Mesenteric fat pad (tissue), 1 donor: ENCODE measurements around the gene NFIC. TPM values are rescaled to one million over a fixed set of nuclear protein-coding genes. Genes with fewer than 3 reads are reported as not detected.
"Not testable (repeated sequence)": the region's sequence is repeated elsewhere in the genome, so short reads cannot be mapped to it uniquely, and the experiment has no call there.

Experiments
- DNase-seq: peaks from one replicate; pipeline ENCODE4 v3.0.0-alpha.2; 2020; ENCODE audit warnings: low spot score
- total RNA-seq: library from RNA; stranded (reverse); fragmentation: NEBNext Ultra II Directional; extraction: Animal tissue kit (Norgen Biotek cat#: 25700); gene quantifications from one replicate; pipeline ENCODE4 v1.2.1, GENCODE V29; 2021
- donor health status: DM: yes; HTN: yes; CAD: no.

Gene NFIC
- total RNA-seq, 1 donor from 2014 or later = 207 TPM

DNA sequence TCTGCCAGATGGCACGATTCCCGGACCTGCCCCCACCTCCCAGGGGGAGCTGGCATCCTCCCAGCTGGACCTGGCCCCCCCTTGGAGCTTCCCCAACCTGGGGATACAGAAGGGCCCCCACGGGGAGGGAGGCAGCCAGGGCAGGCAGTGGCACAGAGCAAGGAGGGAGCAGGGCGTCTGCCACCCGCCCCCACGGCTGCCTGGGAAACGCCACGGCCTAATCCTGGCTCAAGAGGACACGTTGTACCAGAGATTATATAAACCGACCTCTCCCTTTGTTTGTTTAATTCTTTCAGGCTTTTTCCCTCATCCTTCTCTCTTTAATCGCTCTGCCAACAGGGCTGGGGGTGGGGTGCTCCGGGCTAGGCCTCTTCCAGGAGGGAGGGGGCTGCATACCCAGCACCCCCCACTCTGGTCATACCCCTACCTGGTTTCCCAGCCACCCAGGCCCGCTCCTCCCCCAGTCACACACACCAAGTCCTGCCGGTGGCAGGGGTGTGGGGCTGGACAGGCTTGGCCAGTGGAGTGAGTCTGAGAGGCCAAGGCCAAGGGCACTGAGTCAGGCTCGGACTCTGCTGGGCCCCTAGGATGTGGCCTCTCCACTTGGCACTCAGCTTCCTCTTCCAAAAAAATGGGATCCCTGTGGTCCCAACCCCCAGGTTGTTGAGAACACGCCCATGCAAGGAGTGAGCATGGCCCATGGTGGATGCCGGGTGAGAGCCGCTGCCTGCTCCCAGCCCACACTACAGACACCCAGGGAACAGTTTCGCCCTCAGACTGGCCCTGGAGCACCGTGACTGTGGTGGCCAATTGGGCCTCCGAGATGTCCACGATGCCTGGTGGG, 29.5 kb upstream of the NFIC start:
- peak; percentile 93 for DNase-seq

DNA sequence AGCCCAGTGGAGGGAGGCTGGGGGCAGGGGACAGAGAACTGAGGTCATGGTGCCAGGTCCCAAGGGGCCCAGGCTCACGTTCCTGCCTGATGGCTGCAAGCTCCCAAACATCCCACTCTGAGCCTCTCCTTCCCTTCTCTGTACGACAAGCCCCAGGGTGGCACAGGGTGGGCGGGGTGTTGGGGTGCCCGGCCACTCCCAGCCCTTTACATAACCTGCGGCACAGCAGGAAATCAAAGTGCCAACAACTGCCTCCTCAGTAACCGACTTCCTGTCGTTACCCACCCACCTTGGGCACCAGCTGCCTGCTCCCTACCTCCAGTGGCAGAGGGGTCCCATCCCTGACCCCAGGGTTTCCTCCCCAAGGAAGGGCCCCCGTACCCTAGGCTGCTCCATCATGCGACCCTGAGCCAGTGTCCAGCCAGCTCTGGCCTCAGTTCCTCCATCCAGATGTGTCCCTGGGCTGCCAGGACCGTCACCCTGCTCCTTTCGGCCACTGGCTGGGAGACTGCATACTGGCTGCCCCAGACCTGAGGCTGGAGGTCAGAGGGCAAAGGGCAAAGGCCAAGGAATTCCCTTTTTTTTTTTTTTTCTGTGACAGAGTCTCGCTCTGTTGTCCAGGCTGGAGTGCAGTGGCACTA, 27.7 kb upstream of the NFIC start:
- DNase-seq = no peak

DNA sequence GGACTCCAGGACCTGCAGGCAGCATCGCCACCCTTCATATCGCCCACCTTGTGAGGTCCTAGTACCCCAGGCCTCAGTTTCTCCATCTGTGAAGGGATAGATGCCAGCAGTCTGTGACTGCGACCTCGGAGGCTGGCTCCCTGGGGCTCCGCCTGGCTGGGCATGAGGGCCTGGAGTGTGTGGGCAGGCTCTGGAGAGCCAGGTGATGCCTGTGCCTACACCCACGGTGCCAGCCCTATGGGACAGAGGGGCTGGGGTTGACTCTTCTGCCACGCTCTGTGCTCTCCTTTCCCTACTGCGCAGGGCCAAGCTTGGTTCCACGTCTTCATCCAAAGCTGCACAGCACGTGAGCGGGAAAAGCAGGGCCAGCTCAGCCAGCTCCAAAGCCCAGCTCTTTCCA, 26.0 kb upstream of the NFIC start:
- DNase-seq = no peak

DNA sequence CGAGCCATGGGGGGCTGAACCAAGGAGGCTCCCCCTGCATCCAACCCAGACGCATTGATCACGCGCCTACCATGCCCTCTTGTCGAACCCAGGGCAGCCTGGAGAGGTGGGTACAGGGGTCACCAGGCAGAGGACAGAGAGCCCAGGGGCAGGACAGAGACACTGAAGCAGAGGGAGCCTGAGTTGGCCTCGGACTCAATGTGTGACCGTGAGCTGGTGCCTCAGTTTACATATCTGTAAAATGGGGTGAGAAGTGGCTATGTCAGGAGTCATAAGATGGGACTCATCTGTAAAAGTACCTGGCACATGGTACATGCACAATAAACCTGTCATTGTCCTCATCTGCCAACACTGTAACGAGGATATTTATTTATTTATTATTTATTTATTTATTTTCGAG, 24.1 kb upstream of the NFIC start:
- no peak for DNase-seq

DNA sequence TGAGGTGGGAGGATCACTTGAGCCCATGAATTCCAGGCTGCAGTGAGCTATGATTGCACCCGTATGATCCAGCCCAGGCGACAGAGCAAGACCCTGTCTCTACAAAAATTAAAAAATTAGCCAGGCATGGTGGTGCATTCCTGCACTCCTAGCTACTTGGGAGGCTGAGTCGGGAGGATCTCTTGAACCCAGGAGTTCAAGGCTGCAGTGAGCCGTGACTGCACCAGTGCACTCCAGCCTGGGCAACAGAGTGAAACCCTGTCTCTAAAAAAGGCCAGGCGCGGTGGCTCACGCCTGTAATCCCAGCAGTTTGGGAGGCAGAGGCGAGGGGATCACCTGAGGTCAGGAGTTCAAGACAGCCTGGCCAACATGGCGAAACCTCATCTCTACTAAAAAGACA, 23.4 kb upstream of the NFIC start:
- DNase-seq = not testable (repeated sequence)

DNA sequence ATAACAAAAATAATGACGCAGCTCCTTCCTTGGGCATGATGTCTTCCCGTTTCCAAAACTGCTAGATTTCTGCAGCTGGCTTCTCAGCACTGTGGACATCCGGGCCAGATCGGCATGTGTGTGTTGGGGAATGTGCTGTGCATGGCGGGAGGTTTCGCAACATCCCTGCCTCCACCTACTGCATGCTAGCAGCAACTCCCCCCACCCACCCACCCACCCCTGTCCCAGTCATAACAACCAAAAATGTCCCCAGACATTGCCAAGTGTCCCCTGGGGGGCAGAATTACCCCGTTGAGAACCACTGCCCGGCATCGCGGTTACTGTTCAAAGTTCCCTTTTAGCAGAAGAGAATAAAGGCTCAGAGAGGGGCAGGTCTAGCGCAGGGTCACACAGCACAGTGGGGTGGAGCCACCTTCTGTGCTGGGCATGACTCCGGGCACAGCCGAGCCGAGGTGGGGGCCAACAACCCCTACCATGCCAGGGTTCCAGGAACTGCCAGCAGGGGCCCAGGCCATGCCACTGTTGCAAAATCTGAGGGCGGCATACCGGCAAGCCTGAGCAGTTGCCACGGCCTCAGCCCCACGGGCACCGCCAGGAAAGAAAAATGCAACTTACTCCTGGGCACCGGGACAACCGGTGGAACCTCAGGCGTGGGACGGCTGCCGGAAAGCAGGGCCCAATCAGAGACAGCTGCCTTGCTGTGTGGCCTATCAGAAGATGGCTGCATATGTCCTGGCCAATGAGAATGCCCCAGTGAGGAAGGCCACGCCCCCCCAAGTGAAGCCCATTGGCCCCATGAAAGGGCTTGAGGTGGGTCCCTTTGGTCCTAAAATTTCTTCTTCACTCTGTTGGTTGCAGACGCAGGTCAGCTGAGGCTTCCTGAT, 22.5 kb upstream of the NFIC start:
- no peak for DNase-seq

DNA sequence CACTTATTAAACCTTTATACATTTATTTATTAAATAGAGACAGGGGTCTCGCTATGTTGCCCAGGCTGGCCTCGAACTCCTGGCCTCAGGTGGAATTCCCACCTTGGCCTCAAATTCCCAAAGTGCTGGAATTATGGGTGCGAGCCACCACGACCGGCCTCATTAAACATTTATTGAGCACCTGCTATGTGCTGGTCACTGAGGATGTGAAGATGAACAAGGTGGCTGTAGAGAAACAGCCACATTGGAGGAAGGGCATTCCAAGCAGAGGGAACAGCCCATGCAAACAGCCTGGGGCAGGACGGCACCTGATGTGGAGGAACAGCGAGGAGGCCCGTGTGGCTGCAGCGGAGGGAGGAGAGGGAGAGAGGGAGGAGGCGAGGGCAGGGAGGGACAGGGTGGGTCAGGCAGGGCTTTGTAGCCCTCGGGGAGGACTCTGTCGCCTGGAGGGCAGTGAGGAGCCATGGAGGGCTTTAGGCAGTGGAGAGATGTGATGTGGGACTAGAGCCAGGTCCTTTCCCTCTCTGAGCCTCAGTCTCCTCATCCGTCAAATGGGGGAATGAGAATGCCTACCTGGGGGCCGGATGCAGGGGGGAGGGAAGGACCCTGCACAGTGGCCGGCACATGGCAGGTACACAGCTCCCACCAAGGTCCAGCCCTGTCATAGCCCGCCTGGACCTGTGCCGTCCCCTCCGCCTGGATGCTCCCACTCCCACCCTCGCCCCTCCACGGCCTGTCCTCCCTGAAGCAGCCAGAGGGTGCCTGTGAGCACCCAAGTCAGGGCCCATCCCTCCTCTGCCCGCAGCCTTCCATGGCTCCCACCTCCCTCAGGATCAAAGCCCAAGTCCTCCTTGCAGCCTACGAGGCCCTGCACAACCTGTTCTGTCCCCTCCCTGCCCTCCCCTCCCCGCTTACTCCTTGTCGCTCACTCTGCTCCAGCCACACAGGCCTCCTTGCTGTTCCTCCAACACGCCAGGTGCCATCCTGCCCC, 21.5 kb upstream of the NFIC start:
- DNase-seq = no peak

DNA sequence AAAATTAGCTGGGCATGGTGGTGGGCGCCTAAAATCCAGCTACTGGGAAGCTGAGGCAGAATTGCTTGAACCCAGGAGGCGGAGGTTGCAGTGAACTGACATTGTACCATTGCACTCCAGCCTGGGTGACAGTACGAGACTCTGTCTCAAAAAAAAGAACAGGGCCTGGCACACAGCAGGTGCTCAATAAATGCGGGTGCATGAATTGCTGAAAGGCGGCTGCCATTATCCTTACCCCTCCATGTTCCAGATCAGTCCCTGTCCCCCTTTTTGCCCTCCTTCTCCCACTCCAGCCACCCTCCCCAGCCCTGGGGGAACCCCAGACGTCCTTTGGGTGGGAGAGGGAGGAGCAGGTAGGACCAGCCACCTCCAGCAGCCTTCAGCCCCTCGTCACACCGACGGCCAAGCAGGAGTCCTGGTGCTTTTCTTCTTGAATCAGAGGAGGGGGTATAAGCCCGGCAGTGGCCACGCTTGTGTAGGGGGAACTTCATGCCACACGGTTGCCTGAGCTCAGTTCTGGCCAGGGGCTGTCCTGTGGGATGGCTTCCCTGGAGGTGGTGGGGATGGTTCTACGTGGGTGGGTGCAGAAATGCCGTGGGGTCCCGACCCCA, 20.4 kb upstream of the NFIC start:
- no peak for DNase-seq

DNA sequence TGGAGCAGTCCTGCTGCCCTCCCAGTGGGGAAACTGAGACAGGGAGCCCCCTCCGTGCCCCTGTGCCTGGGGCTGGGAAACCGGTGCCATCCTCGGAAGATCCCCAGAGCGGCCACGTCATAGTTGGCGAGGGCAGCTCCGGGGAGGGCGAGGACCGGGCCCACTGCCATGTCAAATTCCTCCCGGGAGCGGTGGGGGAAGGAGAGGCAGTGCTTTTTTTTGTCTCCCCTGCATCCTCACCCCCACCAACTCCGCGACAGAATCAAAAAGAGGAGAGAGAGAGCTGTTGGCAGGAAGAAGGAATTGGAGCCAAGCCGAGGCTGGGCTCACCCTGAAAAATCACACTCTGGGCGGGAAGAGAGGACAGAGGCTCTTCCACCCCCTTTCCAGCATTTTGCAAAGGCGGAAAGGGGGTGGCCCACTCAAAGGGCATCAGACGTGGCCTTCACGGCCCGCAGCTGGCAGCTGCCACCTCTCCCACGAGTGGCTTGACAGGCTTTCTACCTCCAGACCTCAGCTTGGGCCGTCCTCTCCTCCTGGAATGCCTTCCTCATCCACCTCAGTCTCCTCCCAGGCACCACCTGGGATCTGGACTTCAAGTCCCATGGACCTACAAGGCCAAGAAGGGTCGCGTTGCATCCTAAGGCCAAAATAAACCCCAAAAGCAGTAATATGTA, 19.6 kb upstream of the NFIC start:
- no peak for DNase-seq

DNA sequence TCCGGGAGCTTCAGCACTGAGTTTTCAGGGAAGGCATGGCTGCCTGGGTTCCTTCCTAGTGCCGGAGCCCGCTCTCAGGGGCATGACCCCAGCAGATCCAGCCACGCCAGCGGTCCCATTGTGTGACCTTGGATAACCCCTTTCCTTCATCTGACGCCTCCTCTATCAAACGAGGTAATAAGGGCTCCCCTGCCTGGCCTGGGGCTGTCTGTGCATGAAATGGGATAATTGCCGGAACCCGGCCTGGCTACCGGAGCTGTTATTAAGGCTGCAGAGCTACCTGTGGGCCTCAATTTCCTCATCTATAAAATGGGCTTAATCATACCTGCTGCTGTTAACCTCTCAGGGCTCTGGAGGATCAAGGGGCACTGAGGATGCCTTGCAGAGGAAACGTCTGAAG, 18.3 kb upstream of the NFIC start:
- no peak for DNase-seq

DNA sequence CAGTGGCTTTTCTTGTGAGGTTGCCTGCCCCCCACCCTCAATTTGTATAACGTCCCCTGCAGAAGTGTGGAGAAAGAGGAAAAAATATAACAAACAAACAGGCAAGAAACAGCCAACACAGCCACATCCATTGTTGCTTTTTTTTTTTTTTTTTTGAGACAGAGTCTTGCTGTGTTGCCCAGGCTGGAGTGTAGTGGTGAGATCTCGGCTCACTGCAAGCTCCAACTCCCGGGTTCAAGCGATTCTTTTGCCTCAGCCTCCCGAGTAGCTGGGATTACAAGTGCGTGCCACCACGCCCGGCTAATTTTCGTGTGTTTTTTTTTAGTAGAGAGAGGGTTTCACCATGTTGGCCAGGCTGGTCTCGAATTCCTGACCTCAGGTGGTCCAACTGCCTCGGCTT, 17.9 kb upstream of the NFIC start:
- not testable (repeated sequence) for DNase-seq

DNA sequence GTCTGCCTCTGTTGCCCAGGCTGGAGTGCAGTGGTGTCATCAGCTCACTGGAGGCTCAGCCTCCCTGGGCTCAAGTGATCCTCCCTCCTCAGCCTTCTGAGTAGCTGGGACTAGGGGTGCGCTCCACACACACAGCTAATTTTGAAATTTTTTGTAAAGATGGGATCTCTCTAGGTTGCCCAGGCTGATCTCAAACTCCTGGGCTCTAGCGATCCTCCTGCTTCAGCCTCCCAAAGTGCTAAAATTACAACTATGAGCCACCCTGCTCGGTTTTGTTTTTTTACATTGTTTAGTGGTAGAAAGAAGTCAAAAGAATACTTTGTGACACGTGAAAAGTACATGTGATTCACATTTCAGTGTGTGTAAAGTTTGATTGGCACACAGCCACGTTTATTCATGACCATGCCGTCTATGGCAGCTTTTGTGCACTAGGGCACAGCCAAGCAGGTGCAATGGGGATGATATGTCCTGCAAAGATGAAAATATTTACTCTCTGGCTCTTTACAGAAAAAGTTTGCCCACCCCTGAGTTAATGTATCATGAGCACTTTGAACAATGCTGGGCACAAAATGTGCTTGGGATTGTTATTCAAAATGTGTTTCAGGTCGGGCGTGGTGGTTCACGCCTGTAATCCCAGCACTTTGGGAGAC, 16.2 kb upstream of the NFIC start:
- DNase-seq = no peak

DNA sequence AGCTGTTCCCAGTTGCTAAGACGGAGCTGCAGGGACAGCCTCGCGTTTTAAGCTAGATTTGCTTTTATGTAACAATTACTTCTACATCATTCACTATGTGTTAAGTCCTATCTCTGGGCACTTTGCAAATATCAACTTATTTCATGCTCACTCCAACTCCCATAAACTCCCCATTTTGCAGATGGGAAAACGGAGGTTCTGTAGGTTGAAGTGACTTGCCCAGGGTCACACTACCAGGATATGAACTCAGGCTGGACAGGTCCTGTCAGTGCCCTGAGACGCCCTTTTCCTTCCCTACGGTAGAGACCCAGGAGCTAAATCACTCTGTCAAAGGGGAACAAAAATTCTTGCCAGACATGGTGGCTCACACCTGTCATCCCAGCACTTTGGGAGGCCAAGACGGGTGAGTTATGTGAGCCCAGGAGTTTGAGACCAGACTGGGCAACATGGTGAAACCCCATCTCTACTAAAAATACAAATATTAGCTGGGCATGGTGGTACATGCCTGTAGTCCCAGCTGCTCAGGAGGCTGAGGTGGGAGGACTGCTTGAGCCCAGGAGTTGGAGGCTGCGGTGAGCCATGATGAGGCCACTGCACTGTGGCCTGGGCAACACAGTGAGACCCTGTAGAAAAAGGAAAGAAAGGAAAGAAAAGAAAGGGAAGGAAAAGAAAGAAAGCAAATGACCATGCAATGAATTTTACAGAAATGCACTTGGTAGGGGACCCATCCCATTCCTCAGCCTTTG, 14.5 kb upstream of the NFIC start:
- DNase-seq = no peak

DNA sequence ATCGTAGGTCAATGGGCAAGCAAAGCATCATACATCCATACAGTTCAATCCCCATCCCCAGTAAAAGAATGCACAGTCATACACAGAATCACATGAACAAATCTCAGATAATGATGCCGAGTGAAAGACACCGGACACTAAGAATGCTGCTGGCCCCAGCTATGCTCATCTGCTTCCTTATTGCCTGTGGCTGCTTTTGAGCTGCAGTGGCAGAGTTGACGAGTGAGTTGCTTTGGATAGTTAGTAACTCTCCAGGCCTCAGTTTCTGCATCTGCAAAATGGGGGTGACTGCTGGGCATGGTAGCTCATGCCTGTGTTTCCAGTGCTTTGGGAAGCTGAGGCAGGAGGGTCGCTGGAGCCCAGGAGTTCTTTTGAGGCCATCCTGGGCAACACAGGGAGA, 12.9 kb upstream of the NFIC start:
- no peak for DNase-seq

DNA sequence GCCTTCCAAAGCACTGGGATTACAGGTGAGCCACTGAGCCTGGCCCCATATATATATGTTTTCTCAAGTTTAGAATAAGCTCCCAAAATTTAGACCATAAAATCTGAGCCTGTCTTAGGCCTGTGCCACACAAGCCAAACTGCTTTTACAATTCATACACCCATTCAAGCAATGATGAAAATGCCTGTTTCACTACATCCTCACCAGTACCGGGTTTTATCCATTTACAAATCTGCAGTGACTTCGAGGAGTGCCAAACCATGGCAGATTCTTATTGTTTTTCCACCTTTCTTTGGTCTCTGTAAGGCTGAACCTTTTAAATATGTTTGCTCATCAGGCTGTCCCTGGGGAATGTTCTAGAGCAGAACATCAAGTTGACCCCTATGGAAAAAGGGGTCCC, 9.6 kb upstream of the NFIC start:
- DNase-seq = no peak

DNA sequence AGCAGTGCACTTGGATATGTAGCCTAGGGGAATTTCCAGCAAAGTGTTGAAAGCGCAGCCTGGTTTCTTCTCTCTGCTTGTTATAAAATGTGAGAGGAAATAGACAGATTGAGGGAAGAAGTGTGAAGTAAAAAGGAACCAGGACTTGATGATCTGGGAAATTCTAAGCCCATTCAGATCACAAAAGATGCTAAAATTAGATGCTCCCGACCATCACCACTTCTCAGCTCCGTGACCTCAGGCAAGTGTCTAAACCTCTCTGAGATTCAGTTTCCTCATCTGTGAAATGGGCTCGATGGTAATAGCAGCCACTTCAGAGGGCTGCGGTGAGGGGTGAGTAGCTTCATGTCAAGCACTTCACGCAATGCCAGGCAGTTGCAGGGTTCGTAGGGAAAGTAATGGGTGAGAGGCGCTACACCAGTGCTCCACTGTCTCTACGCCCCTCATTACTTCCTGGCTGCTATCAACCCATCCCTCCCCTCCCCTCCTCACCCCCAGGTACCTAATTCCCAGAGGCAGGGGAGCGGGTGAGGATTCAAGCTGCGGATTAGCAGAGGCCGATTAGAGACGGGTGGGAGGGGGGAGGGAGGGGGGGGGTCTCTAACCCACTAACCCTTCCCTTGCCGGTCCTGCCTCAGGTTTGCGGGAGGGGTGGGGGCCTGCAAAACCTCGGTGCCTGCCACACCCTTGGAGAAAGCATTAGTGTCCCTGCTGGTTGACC, 9.0 kb upstream of the NFIC start:
- no peak for DNase-seq

DNA sequence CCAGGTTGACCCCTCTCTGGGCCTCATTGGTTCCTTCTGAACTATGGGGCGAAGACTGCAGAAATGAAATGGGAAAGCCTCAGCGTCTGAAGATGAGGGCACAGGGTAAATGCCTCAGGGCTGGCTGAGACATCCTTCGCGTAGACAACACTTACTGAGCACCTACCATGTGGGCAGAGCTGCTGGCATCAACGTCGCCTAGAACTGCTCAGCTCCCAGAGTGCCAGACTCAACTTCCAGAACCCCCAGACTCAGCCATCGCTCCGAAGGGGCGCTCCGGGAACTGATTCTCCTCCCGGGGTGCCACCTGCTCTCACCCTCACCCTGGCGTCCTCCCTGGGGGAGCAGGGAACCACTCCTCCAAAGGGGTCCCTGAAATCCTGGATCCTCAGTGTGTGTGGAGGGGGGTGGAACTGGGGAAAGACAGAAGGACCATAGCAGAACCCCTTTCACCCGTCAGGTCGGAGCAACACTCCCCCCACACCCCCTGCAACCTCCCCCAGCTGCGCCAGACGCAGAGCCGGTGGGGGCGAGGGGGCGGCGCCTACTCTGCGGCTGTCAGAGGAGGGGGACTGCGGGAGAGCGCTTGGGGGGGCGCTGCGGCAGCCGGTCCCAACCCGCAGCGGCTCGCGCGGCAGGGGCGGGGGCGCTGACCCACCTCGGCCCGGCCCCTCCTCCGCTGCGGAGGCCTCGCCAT, 8.2 kb upstream of the NFIC start:
- no peak for DNase-seq
